Ishikawa (cell line): ENCODE data around the gene PIGU.

Source experiments
- CEBPB ChIP-seq: IDR thresholded peaks from 2 replicates; pipeline ENCODE4 v1.6.1; 2012
- CREB1 ChIP-seq: IDR thresholded peaks from 2 replicates; pipeline ENCODE4 v1.6.1; 2012; ENCODE audit warnings: low read depth
- EGR1 ChIP-seq: IDR thresholded peaks from 2 replicates; pipeline ENCODE4 v1.6.1; 2012
- EP300 ChIP-seq: IDR thresholded peaks from 2 replicates; pipeline ENCODE4 v1.6.1; 2012; ENCODE audit warnings: borderline replicate concordance
- MAX ChIP-seq: IDR thresholded peaks from 2 replicates; pipeline ENCODE4 v1.6.1; 2012
- NFIC ChIP-seq: IDR thresholded peaks from 2 replicates; pipeline ENCODE4 v1.6.1; 2012
- RAD21 ChIP-seq: IDR thresholded peaks from 2 replicates; pipeline ENCODE4 v1.6.1; 2012; ENCODE audit warnings: low read depth
- REST ChIP-seq: IDR thresholded peaks from 2 replicates; pipeline ENCODE4 v1.6.1; 2012; ENCODE audit warnings: low read depth, mild to moderate bottlenecking
- TAF1 ChIP-seq: IDR thresholded peaks from 2 replicates; pipeline ENCODE4 v1.6.1; 2012; ENCODE audit warnings: low read depth, mild to moderate bottlenecking
- TCF12 ChIP-seq: IDR thresholded peaks from 2 replicates; pipeline ENCODE4 v1.6.1; 2012; ENCODE audit warnings: low read depth
- USF1 ChIP-seq: IDR thresholded peaks from 2 replicates; pipeline ENCODE4 v1.6.1; 2012
- YY1 ChIP-seq: IDR thresholded peaks from 2 replicates; pipeline ENCODE4 v1.6.1; 2012; ENCODE audit warnings: low read depth

- no peak for TF ChIP-seq EGR1
- TF ChIP-seq TAF1, result no peak
- TF ChIP-seq CEBPB, result no peak
- TF ChIP-seq TCF12, result no peak
- TF ChIP-seq MAX, result no peak
- TF ChIP-seq NFIC, result no peak
- no peak for TF ChIP-seq CREB1
- no peak for TF ChIP-seq USF1
- no peak for TF ChIP-seq REST
- no peak for TF ChIP-seq EP300
- no peak for TF ChIP-seq RAD21
- no peak for TF ChIP-seq YY1
Observed at GRCh38 chr20:34553366-34553867, 123.5 kb downstream of the PIGU start.
